Smooth muscle cell (in vitro differentiated cells): ENCODE results near the gene MYLK2. TPM values are rescaled to one million over a fixed set of nuclear protein-coding genes. Genes with fewer than 3 reads are reported as not detected.
"Not testable (repeated sequence)": the region's sequence is repeated elsewhere in the genome, so short reads cannot be mapped to it uniquely, and the experiment has no call there.

Experiments
- DNase-seq: peaks from one replicate; lab custom pipeline; 2025; ENCODE audit not compliant: unreplicated experiment; lab: John Stamatoyannopoulos, UW
- H2AFZ ChIP-seq: fragments of 200-600 bp; sonication (generic); 2 replicates; pipeline ENCODE4 v1.6.0; 2016; ENCODE audit warnings: antibody characterized with exemption, low read depth, mild to moderate bottlenecking
- H3F3A ChIP-seq: fragments of 200-600 bp; sonication (generic); 2 replicates; pipeline ENCODE4 v1.6.0; 2017; ENCODE audit warnings: antibody characterized with exemption, low read depth
- H3K27ac ChIP-seq: fragments of 200-600 bp; sonication (generic); 2 replicates; pipeline ENCODE4 v1.5.1; 2016; ENCODE audit warnings: low read depth, mild to moderate bottlenecking
- H3K27me3 ChIP-seq: fragments of 200-600 bp; sonication (generic); 2 replicates; pipeline ENCODE4 v1.6.1; 2016; ENCODE audit warnings: low read depth, mild to moderate bottlenecking
- H3K36me3 ChIP-seq: fragments of 200-600 bp; sonication (generic); 2 replicates; pipeline ENCODE4 v1.5.1; 2016; ENCODE audit warnings: low read depth
- H3K4me1 ChIP-seq: fragments of 200-600 bp; sonication (generic); 2 replicates; pipeline ENCODE4 v1.5.1; 2016; ENCODE audit warnings: low read depth
- H3K4me2 ChIP-seq: fragments of 200-600 bp; sonication (generic); 2 replicates; pipeline ENCODE4 v1.6.0; 2016; ENCODE audit warnings: mild to moderate bottlenecking
- H3K4me3 ChIP-seq: fragments of 200-600 bp; sonication (generic); 2 replicates; pipeline ENCODE4 v1.5.1; 2016; ENCODE audit warnings: mild to moderate bottlenecking
- H3K79me2 ChIP-seq: fragments of 200-600 bp; sonication (generic); 2 replicates; pipeline ENCODE4 v1.6.0; 2016; ENCODE audit warnings: low read depth, mild to moderate bottlenecking
- H3K9ac ChIP-seq: fragments of 200-600 bp; sonication (generic); 2 replicates; pipeline ENCODE4 v1.6.0; 2016; ENCODE audit warnings: low read depth
- H3K9me3 ChIP-seq: fragments of 200-600 bp; sonication (generic); replicated peaks from 2 replicates; pipeline ENCODE4 v1.5.1; 2016; ENCODE audit warnings: low read depth
- H4K20me1 ChIP-seq: fragments of 200-600 bp; sonication (generic); 2 replicates; pipeline ENCODE4 v1.6.0; 2016; ENCODE audit warnings: low read depth
- WGBS: methylation state at CpG from one replicate; pipeline ENCODE4 v1.1.7; 2016; ENCODE audit warnings: low lambda C conversion rate; 5-methylcytosine and 5-hydroxymethylcytosine counted together
- polyA plus RNA-seq: library from polyadenylated mRNA; unstranded; fragments of >200 nt; fragmentation: Nextera tagmentation; extraction: Ambion mirVana; gene quantifications from 2 replicates; pipeline ENCODE4 v1.2.1, GENCODE V29; 2016
- total RNA-seq: library from RNA; depleted of rRNA; stranded (reverse); fragments of >200 nt; gene quantifications from 2 replicates; pipeline ENCODE4 v1.2.3, GENCODE V29; 2014
- TF ChIP-seq, protein P1 (sequence below): fragments of 200-600 bp; sonication (generic); IDR thresholded peaks from 2 replicates; pipeline ENCODE4 v1.5.1; 2017; ENCODE audit warnings: borderline replicate concordance, mild to moderate bottlenecking, antibody characterized with exemption; ENCODE audit not compliant: insufficient read depth, poor library complexity, severe bottlenecking

The MYLK2 gene
- total and polyA plus RNA-seq, 2 experiments from 2014 or later = 0.09 to 0.22 TPM

DNA sequence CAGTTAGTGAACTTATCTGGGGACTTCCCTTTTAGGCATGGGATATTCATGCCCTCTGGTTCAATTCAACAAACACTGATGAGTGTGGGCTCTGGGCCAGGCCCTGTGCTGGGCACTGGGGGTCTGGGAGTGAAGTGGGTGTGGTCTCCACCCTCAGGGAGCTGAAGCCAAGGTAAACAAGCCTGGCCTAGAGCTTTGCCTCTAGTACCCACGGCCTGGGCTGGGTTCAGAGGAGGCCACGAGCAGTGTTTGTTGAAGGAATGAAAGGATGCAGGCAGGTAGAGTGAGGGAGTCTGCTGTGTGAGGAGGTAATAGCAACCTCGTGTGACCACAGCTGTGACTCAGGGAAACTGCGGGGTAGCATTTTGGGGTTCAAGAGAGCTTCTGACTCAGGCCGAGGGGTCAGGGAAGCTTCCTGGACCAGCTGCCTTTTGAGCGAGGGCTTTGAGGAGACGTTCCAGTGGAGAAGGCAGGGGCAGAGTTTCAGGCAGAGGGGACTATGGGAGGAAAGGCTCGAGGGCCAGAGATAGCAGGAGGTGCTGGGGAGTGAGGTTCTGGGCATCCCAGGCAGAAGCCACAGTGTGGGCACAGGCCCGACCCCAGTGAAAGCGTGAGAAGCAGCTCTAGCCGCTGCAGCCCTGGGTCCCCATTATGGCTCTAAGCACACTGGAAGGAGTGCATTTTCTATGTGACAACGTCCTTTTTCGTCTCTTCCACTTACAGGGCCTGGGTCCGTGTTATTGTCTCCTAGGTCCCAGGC, 5.6 kb downstream of the MYLK2 start:
- Histone ChIP-seq H3K36me3 (no peaks in the 10 kb centered on the region), H3K4me2 (no peak overlapping the region), H3K27ac (no peak overlapping the region), H3K27me3 (no peaks in the 10 kb centered on the region), H3K9ac (no peak overlapping the region), H3F3A (no peaks in the 10 kb centered on the region), H3K4me1 (no peaks in the 10 kb centered on the region), H2AFZ (no peak overlapping the region), H3K9me3 (no peaks in the 10 kb centered on the region), H4K20me1 (no peaks in the 10 kb centered on the region), H3K4me3 (no peak overlapping the region), H3K79me2 (no peaks in the 10 kb centered on the region)
- TF ChIP-seq, protein P1, sequence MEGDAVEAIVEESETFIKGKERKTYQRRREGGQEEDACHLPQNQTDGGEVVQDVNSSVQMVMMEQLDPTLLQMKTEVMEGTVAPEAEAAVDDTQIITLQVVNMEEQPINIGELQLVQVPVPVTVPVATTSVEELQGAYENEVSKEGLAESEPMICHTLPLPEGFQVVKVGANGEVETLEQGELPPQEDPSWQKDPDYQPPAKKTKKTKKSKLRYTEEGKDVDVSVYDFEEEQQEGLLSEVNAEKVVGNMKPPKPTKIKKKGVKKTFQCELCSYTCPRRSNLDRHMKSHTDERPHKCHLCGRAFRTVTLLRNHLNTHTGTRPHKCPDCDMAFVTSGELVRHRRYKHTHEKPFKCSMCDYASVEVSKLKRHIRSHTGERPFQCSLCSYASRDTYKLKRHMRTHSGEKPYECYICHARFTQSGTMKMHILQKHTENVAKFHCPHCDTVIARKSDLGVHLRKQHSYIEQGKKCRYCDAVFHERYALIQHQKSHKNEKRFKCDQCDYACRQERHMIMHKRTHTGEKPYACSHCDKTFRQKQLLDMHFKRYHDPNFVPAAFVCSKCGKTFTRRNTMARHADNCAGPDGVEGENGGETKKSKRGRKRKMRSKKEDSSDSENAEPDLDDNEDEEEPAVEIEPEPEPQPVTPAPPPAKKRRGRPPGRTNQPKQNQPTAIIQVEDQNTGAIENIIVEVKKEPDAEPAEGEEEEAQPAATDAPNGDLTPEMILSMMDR = no peak
- DNase-seq = no peak
- 89% methylated on average over 14 of the region's 14 CpGs for WGBS

DNA sequence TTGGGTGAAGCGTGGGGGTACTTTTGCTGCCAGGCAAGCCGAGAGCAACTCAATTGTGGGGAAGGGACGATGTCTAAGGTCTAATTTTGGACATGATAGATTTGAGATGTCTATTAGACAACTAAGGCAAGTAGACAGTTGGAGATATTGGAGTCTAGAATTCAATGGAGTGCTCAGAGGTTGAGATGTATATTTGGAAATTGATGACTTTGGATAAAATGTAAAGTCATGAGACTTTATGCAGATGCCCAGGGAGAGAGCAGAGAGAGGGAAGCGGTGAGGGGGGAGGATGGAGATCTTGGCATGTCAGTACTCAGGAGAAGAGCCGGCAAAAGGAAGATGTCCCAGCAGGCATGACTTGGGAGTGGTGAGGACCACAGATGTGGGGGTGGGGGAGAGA, 6.9 kb downstream of the MYLK2 start:
- Histone ChIP-seq H3K4me2 (no peak overlapping the region), H3K27me3 (no peaks in the 10 kb centered on the region), H3K9ac (no peak overlapping the region), H3K79me2 (no peaks in the 10 kb centered on the region), H3K9me3 (no peaks in the 10 kb centered on the region), H4K20me1 (no peaks in the 10 kb centered on the region), H2AFZ (no peak overlapping the region), H3K4me1 (no peaks in the 10 kb centered on the region), H3K36me3 (no peaks in the 10 kb centered on the region), H3K4me3 (no peak overlapping the region), H3F3A (no peaks in the 10 kb centered on the region), H3K27ac (no peak overlapping the region)
- DNase-seq = no peak
- WGBS = 91% methylated on average over 5 of the region's 5 CpGs
- TF ChIP-seq, protein P1 = no peak

DNA sequence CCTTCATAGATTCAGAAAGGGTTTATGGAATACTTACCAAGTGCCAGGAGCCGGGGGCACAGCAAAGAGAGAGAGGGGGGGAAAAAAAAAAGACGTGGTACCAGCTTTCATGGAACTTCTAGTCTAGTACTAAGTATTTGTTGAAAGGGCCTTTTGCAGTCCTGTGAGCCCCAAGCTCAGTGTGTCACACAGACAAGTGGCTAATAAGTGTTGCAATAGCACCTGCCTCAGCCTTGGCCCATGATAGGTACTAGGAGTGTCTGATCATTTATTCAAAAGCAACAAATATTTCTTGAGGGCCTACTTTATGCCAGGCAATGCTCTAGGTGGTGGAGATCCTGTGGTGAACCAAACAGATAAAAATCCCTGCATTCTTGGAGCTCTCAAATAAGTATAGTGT, 7.9 kb downstream of the MYLK2 start:
- Histone ChIP-seq H3K79me2 (no peaks in the 10 kb centered on the region), H3K9me3 (no peaks in the 10 kb centered on the region), H3K27ac (no peak overlapping the region), H3F3A (no peaks in the 10 kb centered on the region), H3K4me2 (no peak overlapping the region), H3K4me1 (no peaks in the 10 kb centered on the region), H3K27me3 (no peaks in the 10 kb centered on the region), H3K36me3 (no peaks in the 10 kb centered on the region), H3K4me3 (no peak overlapping the region), H4K20me1 (no peaks in the 10 kb centered on the region), H2AFZ (no peak overlapping the region), H3K9ac (no peak overlapping the region)
- TF ChIP-seq, protein P1 = no peak
- no peak for DNase-seq
- 74% methylated on average over 2 of the region's 2 CpGs for WGBS

DNA sequence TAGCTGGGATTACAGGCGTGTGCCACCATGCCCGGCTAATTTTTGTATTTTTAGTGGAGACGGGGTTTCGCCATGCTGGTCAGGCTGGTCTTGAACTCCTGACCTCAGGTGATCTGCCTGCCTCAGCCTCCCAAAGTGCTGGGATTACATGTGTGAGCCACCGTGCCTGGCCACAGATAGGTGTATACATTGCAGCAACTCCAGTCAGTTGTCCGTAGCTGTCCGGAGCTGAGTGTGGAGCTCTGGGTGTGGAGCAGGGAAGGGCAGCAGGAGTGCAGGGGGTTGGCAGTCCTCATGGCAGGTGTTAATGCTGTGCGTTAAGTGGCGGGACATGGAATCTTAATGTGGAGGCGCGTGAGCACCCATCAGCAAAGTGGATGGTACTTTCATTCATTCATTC, 8.9 kb downstream of the MYLK2 start:
- DNase-seq, H3F3A ChIP-seq, H3K79me2 ChIP-seq, H3K36me3 ChIP-seq, H3K4me2 ChIP-seq, H4K20me1 ChIP-seq, H3K4me1 ChIP-seq, H2AFZ ChIP-seq, H3K27me3 ChIP-seq, H3K9me3 ChIP-seq, H3K9ac ChIP-seq, H3K27ac ChIP-seq, H3K4me3 ChIP-seq: not testable (repeated sequence)
- WGBS = 98% methylated on average over 11 of the region's 11 CpGs
